ENCODE data around the gene ITGA6. TPM values are rescaled to one million over a fixed set of nuclear protein-coding genes. Genes with fewer than 3 reads are reported as not detected.

Gene ITGA6
- total and polyA plus RNA-seq, 2 experiments from 2014 or later, result 32.9 to 124 TPM

- H3K27me3 ChIP-seq (ENCODE audit: insufficient read depth), result no peaks in the 10 kb centered on the region
- no peaks in the 10 kb centered on the region for H3K36me3 Mint-ChIP-seq (ENCODE audit: low read depth)
- peak; percentile 31 to 38 for TF ChIP-seq CTCF (conservative IDR thresholded peaks at IDR 0.05; ENCODE audit: low read depth in 2 of 2)
- no peak for TF ChIP-seq NANOG (IDR thresholded peaks at IDR 0.05; ENCODE audit: borderline replicate concordance)
- H3K27ac ChIP-seq (ENCODE audit: low read depth), result no peak overlapping the region
- H3K36me3 ChIP-seq (ENCODE audit: insufficient read depth), result no peaks in the 10 kb centered on the region
- H3K9me2 ChIP-seq (ENCODE audit: insufficient read depth), result peaks cover 16% of the 10 kb centered on the region
- no peak overlapping the region for H2AFZ ChIP-seq
- ATAC-seq, result peak; percentile 61
- no peaks in the 10 kb centered on the region for H4K20me1 ChIP-seq (replicated peaks; ENCODE audit: insufficient read depth)
- no peaks in the 10 kb centered on the region for H3K4me1 ChIP-seq (ENCODE audit: insufficient read depth)
- DNase-seq (ENCODE audit: low spot score), result peak; percentile 36
- no peak overlapping the region for H3K4me2 ChIP-seq
- H3K9me3 Mint-ChIP-seq, result no peaks in the 10 kb centered on the region
- no peak overlapping the region for H3K4me3 ChIP-seq
- H3K27ac Mint-ChIP-seq, result no peak overlapping the region
- H3K4me1 Mint-ChIP-seq, result peaks cover 5% of the 10 kb centered on the region; the same call in 2 of the 3 replicates
- H3F3A ChIP-seq (replicated peaks; ENCODE audit: low read depth), result no peaks in the 10 kb centered on the region
- no peaks in the 10 kb centered on the region for H3K79me2 ChIP-seq (replicated peaks; ENCODE audit: insufficient read depth)
- H3K4me3 Mint-ChIP-seq, result no peak overlapping the region
- H3K27me3 Mint-ChIP-seq (ENCODE audit: insufficient read depth, low read depth, poor library complexity), result peaks cover 4% of the 10 kb centered on the region
Observed at GRCh38 chr2:172398440-172398839, 28.9 kb upstream of the ITGA6 start.

- Mint-ChIP-seq H3K9me3 (no peaks in the 10 kb centered on the region), H3K4me1 (peaks cover 11% of the 10 kb centered on the region; the same call in 2 of the 3 replicates), H3K27ac (no peak overlapping the region), H3K36me3 (ENCODE audit: low read depth) (no peaks in the 10 kb centered on the region), H3K4me3 (no peak overlapping the region), H3K27me3 (ENCODE audit: insufficient read depth, low read depth, poor library complexity) (peaks cover 4% of the 10 kb centered on the region)
- no peaks in the 10 kb centered on the region for H3K27me3 ChIP-seq (ENCODE audit: insufficient read depth)
- no peaks in the 10 kb centered on the region for H3K4me1 ChIP-seq (ENCODE audit: insufficient read depth)
- DNase-seq (ENCODE audit: low spot score) (no peak), ATAC-seq (no peak)
- H3K4me3 ChIP-seq, result no peak overlapping the region
- peaks cover 16% of the 10 kb centered on the region for H3K9me2 ChIP-seq (ENCODE audit: insufficient read depth)
- no peak overlapping the region for H2AFZ ChIP-seq
- no peaks in the 10 kb centered on the region for H3F3A ChIP-seq (replicated peaks; ENCODE audit: low read depth)
- H3K4me2 ChIP-seq, result no peak overlapping the region
- H4K20me1 ChIP-seq (replicated peaks; ENCODE audit: insufficient read depth), result no peaks in the 10 kb centered on the region
- H3K79me2 ChIP-seq (replicated peaks; ENCODE audit: insufficient read depth), result no peaks in the 10 kb centered on the region
- no peaks in the 10 kb centered on the region for H3K36me3 ChIP-seq (ENCODE audit: insufficient read depth)
- no peak overlapping the region for H3K27ac ChIP-seq (ENCODE audit: low read depth)
- TF ChIP-seq ZNF114 (CRISPR knock-in tag; IDR thresholded peaks at IDR 0.05) (no peak), EZH2 (IDR thresholded peaks at IDR 0.05; ENCODE audit: low read depth, unreplicated experiment) (no peak), ETS1 (IDR thresholded peaks at IDR 0.05) (no peak), POLR2AphosphoS5 (IDR thresholded peaks at IDR 0.05; ENCODE audit: low read depth) (no peak), NANOG (IDR thresholded peaks at IDR 0.05; ENCODE audit: borderline replicate concordance) (no peak), JUNB (IDR thresholded peaks at IDR 0.05; ENCODE audit: unreplicated experiment) (no peak), CREB1 (CRISPR knock-in tag; IDR thresholded peaks at IDR 0.05; ENCODE audit: low read depth) (no peak), REST (IDR thresholded peaks at IDR 0.05; ENCODE audit: unreplicated experiment) (no peak), ZNF462 (CRISPR knock-in tag; IDR thresholded peaks at IDR 0.05) (no peak)
Observed at GRCh38 chr2:172399765-172400164, 27.6 kb upstream of the ITGA6 start.

Data from GM23338 (cell line).